GM19438 (cell line): ENCODE data around the gene TCP11L2.

Experiments used
- ATAC-seq: cut with Tn5 transposase; IDR thresholded peaks from one replicate; pipeline ENCODE4 v1.9.1; 2021; ENCODE audit warnings: low read depth; ENCODE audit not compliant: unreplicated experiment

TCP11L2 gene

DNA sequence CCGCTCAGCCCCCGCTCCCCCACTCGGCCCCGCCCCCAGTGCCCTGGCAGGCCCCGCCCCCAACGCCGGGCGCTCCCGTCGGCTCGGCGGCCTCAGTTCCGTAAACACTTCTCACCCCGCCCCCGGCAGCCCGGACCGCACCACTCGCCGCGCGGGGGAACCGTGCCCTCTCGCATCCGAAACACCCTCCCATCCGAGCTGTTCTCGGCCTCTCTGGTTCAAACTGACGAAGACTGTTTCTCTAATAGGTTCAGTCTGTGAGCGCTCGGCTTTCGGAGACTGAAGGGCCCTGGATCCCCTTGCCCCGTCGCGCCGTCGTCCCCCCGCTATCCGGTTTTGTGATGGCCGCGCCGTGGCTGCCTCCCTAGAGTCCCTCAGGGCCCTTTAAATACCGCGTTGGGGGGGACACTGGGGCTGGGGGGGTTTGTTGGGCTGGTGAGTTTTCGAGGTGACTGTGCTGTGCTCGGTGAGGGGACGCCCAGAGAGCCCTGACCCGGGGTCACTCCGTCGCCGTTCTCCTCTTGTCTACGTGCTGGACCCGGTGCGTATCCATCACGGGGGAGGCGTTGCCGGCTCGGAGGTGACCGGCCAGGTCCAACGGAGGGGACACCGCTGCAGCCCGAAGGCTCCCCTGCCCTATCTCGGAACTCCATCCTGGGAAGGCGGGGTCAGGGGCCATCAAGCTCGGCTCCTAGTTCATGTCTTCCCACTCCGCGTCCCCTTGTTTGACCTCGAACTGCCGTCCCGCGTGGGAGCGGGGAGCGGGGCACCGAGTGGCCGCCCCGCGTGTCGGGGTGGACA lies at the start of gene TCP11L2:
Gene TCP11L2 (plus strand): TSS at position 333 of the 801 bp plus-strand sequence. CDS start 8,343 bp downstream, outside the sequence.
- ATAC-seq = peak; percentile 58

DNA sequence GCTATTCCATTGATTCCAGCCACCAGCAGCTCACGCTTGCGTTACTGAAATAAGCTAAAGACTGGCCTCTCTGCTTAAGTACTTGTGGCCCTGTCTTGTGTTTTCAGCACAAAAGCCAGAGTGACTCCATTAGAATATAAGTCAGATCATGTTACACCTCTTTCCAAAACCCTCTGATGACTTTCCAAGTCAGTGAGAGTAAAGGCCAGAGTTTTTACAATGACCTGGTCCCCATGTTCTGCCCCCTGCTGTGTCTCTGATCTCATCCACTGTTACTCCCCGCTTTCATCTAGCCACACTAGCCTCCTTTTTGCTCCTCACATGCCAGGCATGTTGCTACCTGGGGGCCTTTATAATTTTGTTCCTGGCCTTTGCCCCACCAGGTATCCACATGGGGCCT lies 47.8 kb upstream of the TCP11L2 start:
- no peak for ATAC-seq

DNA sequence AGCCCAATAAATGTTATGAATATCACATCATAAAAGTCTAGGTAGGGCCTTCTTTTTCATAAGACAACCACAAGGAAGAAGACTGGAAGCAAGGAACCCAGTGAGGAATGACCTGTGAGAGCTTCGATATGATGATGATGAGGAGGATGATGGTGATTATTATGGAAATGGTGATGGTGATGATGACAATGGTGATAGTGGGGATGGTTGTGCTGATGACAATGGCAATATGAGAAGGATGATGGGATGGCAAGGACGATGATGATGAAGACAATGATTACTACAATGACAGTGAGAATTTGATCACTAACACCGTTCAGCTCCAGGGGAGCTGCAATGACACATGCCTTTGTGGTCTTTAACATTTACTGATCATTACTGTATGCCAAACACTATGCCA lies 47.0 kb upstream of the TCP11L2 start:
- no peak for ATAC-seq

DNA sequence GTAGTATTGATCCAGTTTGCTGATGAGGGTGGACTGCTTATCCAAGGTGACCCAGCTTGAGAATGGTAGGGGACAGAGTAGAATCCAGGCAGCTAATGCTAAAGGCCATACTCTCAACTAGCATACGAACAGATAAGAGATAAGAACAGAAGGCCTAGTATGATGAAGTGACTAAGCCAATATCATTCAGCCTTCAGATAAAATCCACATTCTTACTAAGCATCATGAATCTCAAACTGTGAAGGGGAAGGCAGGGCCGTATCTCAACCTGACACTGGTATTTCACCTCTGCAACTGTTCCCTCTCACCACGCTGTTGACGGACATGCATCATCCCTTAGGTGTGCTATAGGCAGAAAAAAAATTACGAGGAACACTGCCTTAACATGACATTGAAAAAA lies 46.6 kb upstream of the TCP11L2 start:
- ATAC-seq = no peak

DNA sequence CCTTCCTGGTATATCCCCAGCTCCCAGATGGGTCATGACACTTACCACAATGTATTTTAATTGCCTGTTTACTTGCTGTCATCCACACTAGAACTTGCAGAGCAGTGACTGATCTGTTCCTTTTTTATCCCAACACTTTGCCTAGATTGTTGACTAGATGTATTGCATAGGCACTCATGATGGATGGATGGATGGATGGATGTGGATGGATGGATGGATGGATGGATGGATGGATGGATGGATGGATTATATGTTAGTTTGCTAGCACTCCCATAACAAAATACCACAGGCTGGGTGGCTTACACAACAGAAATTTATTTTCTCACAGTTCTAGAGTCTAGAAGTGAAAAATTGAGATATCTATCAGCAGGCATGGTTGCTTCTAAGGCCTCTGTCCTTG lies 46.0 kb upstream of the TCP11L2 start:
- ATAC-seq = no peak

DNA sequence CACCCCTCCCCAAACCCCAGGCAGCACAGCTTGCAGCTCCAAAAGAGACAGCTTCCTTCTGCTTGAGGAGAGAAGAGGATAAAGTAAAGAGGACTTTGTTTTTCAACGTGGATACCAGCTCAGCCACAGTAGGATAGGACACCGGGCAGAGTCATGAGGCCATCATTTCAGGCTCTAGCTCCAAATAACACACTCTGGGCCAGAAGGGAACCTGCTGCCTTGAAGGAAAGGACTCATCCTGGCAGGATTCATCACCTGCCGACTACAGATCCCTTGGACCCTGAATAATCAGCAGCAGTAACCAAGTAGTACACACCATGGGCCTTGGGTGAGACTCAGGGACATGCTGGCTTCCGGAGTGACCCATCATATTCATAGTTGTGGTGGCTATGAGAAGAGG lies 44.3 kb upstream of the TCP11L2 start:
- ATAC-seq = no peak

DNA sequence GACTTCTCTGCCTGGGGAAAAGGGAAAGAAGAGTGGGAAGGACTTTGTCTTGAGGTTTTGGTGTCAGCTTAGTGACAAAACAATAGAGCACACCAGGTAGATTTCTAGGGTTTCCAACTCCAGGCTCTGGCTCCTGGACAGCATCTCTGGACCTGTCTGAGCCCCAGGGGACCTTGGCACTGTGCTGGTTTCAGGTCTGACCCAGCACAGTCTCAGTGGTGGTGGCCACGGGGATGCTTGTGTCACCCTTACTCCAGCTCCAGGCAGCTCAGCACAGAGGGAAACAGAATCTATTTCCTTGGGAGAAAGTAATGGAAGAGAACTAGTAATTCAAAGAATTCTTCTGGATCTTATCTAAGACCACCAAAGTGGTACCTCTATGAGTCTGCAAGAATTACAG lies 43.6 kb upstream of the TCP11L2 start:
- ATAC-seq = no peak

DNA sequence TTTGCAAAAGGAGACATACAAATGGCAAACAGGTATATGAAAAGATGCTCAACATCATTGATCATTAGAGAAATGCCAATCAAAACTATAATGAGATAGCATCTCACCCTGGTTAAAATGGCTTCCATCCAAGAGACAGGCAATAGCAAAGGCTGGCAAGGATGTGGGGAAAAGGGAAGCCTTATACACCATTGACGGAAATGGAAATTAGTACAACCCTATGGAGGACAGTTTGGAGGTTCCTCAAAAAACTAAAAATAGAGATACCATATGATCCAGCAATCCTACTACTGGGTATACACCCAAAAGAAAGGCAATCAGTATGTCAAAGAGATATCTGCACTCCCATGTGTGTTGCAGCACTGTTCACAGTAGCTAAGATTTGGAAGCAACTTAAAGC lies 37.4 kb upstream of the TCP11L2 start:
- ATAC-seq = no peak

DNA sequence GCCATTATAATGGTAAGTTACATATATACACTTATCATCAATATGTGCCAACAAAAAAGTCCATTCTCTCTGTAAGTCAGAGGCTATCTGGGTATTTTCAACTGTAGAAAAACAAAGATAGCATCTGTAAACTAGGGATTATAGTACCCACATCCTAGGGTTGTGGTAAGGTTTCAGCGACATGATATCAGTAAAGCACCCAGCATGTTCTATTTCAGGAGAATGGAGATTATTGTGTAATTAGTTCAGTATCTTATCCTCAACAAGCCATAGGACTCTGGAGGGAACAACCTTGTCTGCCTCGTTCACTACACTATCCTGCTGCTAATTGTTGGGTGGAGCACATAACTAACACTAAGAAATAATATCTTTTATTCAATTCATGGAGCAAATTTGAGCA lies 35.0 kb upstream of the TCP11L2 start:
- no peak for ATAC-seq

DNA sequence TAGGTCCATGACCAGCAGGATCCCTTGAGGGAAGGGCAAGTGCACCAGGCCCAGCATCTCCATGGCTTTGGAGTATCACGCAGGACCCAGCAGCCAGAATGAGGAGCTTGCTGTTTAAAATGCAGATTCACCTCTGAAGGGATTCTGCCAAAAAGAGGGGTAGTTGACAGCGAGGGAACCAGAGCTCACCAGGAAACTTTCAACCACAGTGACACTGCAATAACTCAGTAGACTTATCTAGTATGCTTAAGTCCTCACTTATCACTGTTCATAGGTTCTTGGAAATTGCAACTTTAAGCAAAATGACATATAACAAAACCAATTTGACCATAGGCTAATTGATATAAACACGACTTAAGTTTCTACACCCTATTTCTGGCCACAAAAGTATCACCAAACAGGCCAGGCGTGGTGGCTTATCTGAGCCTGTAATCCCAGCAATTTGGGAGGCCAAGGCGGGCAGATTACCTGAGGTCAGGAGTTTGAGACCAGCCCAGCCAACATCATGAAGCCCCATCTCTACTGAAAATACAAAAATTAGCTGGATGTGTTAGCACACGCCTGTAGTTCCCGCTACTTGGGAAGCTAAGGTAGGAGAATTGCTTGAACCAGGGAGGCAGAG lies 33.3 kb upstream of the TCP11L2 start:
- no peak for ATAC-seq

DNA sequence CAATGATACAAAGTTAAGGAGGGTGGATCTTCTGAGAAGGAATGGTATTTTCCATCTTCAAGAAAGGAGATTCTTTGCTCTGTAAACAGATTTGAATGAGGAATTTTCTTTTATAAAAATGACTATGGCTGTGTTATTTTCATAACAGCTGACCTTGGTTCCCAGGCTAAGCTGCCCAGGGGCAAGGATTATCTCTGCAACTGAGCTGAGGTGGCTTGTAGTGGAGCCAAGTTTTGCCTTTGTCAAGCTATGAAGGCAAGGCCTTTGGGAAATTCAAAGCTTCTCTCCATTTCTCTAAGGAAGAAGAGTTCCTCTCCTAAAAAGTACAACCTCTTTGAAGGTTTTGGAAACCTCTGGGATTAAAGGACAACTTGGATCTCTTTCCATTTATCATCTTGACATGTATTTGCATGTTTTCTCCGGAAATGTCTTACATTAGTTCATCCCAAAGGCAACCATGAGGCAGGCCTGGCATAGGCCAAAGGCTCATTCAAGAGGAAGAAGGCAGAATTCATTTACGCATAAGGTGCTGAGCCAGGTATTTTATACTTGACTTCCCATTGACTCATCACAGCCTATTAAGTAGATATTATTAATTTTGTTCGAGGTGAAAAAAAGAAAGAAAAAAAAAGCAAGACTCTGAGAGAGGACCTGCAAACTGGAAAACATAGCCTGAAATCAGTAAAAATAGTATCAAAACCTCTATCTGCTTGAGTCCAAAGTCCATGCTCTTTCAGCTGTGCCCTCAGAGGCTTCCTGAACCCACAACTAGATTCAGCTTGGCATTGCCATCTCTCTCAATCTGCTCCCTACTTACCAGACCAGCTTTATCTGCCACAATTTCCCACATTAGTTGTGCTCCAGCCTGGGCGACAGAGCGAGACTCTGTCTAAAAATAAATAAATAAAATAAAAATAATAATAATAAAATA lies 30.7 kb upstream of the TCP11L2 start:
- ATAC-seq = no peak

DNA sequence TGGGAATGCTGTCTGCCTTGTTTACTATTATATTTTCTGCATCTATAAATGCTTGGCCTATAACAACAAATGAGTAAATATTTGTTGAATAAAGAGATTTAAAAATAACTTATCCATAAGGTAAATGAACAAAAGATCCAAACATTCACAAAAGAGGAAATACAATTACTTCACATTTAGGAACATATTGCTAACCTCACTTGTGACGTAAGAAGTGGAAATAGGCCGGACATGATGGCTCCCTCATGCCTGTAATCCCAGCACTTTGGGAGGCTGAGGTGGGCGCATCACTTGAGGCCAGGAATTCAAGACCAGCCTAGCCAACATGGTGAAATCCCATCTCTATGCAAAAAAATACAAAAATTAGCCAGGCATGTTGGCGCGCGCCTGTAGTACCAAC lies 29.0 kb upstream of the TCP11L2 start:
- ATAC-seq = no peak

DNA sequence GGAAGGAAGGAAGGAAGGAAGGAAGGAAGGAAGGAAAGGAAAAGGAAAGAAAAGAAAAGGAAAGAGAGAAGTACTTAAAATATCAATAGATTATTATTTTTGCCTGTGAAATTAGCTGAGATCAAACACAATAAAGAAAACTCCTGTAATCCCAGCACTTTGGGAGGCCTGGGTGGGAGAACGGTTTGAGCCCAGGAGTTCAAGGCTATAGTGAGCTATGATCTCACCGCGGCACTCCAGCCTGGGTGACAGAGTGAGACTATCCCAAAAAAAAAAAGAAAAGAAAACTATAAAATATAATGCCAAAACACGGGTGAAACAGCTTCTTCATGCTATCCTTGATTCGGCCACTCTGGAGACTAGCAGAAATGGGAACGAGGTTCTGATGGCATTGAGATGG lies 28.5 kb upstream of the TCP11L2 start:
- no peak for ATAC-seq

DNA sequence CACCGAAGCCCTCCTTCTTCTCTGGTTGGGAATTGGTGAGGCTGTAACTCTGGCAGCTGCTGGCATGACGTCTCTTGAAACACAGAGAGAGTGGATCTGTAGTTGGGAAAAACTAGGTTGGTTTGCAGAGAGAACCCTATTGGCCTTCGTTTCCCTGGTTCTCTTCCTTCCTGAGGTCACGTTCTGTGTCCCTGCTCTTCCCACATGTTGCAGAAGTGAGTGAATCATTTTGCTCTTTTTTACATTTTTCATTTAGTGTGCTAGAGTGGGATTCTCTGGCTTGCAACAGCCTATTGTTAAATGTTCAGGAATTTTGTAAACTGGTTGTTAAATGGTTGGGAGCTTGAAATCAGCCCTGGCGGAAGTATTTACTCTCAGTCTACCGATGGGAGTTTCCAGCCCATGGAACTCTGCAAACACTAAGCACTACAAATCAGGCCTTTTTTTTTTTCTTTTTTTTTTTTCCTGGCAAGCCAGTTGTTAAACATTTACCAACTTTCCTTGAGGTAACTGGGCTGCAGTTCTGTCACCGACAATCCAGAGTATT lies 27.9 kb upstream of the TCP11L2 start:
- ATAC-seq = no peak

DNA sequence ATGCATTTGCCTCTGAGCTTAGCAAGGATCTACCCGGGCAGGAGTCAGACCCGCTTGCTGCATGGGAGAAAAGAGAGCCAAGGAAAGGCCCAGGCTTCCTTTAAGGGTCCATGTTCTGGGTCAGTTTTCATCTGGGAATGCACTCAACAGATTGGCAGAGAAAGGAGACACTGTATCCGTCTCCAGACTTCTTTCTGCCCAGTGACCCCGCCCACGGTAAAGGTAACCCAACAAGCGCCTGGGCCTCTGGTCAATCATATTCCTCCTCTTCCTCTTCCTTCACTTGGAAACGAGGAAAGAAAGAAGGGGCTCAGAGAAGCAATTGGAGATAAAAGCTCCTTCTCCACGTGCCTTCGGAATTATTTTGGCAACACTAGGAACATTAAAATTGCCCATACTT lies 27.1 kb upstream of the TCP11L2 start:
- ATAC-seq = no peak

DNA sequence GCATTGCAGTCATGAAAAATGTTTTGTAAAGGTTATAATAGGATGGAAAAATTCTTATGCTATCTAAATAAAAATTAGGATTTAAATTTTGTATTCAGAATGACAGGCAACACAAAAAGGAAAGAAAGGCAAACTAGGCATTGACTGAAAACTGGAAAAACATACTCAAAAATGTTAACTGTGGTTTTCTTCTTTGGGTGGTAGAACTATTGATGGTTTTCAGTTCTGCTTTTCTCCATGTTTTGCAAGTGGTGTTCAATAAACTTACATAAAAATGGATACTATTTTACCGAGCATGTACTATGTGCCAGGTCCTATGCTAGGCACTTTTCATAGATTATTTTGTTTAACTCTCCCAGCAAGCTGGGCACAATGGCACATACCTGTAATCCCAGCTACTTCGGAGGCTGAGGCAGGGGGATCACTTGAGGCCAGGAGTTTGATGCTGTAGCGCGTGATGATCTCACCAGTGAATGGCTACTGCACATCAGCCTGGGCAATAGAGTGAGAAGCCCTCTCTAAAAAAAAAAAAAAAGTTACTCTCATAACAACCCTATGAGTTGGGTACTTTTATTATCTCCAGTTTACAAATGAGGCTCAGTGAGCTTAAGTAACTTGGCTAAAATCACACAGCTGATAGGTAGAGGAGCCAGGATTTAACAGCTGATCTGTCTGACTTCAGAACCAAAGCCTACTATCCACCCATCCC lies 26.3 kb upstream of the TCP11L2 start:
- ATAC-seq = peak; percentile 86

DNA sequence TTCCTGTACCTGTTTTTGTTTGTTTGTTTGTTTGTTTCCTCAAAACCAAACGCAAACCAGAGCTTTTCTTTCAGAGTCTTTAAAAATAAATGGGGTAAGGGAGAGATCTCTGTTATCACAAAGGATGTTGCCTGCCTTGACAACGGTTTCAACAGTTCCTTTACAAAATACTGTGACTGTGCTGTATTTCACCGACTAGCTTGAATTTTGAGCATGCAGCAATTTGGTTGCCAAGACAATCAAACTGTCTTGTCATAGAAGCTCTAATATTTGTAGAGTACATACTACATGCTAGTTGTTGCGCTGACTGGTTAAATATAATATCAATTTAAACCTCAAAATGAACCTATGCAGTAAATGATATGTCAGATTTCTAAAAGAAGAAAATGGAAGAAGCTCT lies 22.4 kb upstream of the TCP11L2 start:
- no peak for ATAC-seq

DNA sequence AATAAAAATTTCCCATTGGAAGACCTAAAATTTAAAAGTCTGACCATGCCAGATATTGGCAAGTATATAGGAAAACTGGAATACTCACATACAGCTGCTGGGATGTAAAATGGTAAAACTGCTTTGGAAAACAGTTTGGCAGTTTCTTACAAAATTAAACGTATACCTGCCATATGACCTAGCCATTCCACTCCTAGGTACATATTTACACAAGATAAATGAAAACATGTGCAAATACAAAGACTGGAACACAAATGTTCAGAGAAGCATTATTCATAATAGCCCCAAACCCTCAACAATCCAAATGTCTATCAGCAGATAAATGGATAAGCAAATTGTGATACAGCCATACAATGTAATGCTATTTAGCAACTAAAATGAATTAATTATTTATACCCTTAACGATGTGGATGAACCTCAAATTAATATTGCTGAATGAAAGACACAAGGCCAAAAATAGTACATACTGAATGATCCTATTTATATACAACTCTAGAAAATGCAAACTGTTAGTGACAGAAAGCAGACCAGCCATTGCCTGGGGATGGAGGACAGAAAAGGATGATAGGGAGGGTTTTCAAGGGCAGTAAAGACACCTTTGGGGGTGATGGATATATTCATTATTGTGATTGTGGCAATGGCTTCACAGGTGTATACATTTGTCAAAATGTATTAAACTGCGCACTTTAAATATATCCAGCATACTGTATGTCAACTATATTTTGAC lies 21.3 kb upstream of the TCP11L2 start:
- no peak for ATAC-seq

DNA sequence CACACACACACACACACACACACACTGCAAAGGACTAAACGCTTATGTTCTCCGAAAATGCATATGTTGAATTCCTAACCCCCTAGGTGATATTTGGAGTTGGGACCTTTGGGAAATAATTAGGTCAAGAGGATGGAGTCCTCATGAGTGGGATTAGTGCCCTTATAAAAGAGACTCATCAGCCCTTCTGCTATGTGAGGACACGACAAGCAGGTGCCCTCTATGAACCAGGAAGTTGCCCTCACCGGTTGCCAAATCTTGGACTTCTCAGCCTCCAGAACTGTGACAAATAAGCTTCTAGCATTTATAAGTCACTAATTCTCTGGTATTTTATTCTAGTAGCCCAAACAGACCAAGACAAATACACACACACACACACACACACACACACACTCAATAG lies 20.7 kb upstream of the TCP11L2 start:
- ATAC-seq = no peak
